PC-3 (cell line): ENCODE data around the gene CREM. TPM values are rescaled to one million over a fixed set of nuclear protein-coding genes. Genes with fewer than 3 reads are reported as not detected.

Experiments
- ATAC-seq: fragments of 200-7000 bp; cut with Tn5 transposase; 2 replicates; pipeline ENCODE4 v1.9.1; 2020; ENCODE audit warnings: mild to moderate bottlenecking, moderate library complexity
- BruUV-seq: library from RNA; stranded (reverse); fragments of 400-500 nt; replicated peaks from 2 replicates; lab custom pipeline; 2021; lab: Mats Ljungman, UMichigan
- CTCF ChIA-PET: fragments of 300-600 bp; sonication (Branson Sonifier 250); formaldehyde crosslinking; loops from one replicate; lab custom pipeline; 2022; ENCODE audit warnings: antibody characterized with exemption; lab: Charles Lee
- POLR2A ChIA-PET: fragments of 300-600 bp; sonication (Branson Sonifier 250); formaldehyde crosslinking; loops from one replicate; lab custom pipeline; 2022; ENCODE audit warnings: antibody characterized with exemption; ENCODE audit not compliant: unreplicated experiment; lab: Charles Lee
- DNase-seq: peaks from one replicate; pipeline ENCODE4 v3.0.0-alpha.2; 2015
- H2AFZ ChIP-seq: fragments of 300-600 bp; sonication (generic); 2 replicates; pipeline ENCODE4 v1.6.0; 2016; ENCODE audit warnings: antibody characterized with exemption, low read length
- H3F3A ChIP-seq: fragments of 300-600 bp; sonication (generic); one replicate; pipeline ENCODE4 v1.6.0; 2017; ENCODE audit warnings: antibody characterized with exemption, low read length, control low read depth, mild to moderate bottlenecking; ENCODE audit not compliant: unreplicated experiment
- H3K27ac ChIP-seq: fragments of 300-600 bp; sonication (generic); 2 replicates; pipeline ENCODE4 v1.5.1; 2016; ENCODE audit warnings: mild to moderate bottlenecking, low read length
- H3K27me3 ChIP-seq: fragments of 300-600 bp; sonication (generic); 2 replicates; pipeline ENCODE4 v1.6.1; 2016; ENCODE audit warnings: low read length, mixed read lengths
- H3K36me3 ChIP-seq: fragments of 300-600 bp; sonication (generic); 2 replicates; pipeline ENCODE4 v1.6.1; 2016; ENCODE audit warnings: low read depth, mixed run types, low read length, mixed read lengths
- H3K4me1 ChIP-seq: fragments of 300-600 bp; sonication (generic); 2 replicates; pipeline ENCODE4 v1.5.1; 2016; ENCODE audit warnings: low read length; ENCODE audit not compliant: insufficient read depth
- H3K4me2 ChIP-seq: fragments of 300-600 bp; sonication (generic); 2 replicates; pipeline ENCODE4 v1.6.0; 2016; ENCODE audit warnings: low read length
- H3K4me3 ChIP-seq: fragments of 300-600 bp; sonication (generic); 2 replicates; pipeline ENCODE4 v1.5.1; 2016; ENCODE audit warnings: mild to moderate bottlenecking, low read length, mixed read lengths
- H3K79me2 ChIP-seq: fragments of 300-600 bp; sonication (generic); 2 replicates; pipeline ENCODE4 v1.6.1; 2017; ENCODE audit warnings: low read length, mixed read lengths
- H3K9ac ChIP-seq: fragments of 300-600 bp; sonication (generic); 2 replicates; pipeline ENCODE4 v1.6.0; 2016; ENCODE audit warnings: mild to moderate bottlenecking, low read length
- H3K9me2 ChIP-seq: fragments of 300-600 bp; sonication (generic); replicated peaks from 2 replicates; pipeline ENCODE4 v1.6.1; 2016; ENCODE audit warnings: mixed run types, low read length, mixed read lengths
- H3K9me3 ChIP-seq: fragments of 300-600 bp; sonication (generic); 2 replicates; pipeline ENCODE4 v1.6.1; 2016; ENCODE audit warnings: low read length, mixed read lengths
- H4K20me1 ChIP-seq: fragments of 300-600 bp; sonication (generic); 2 replicates; pipeline ENCODE4 v1.6.1; 2016; ENCODE audit warnings: low read length, mixed read lengths
- EZH2 ChIP-seq: fragments of 300-600 bp; sonication (generic); IDR thresholded peaks from one replicate; pipeline ENCODE4 v1.6.1; 2017; ENCODE audit warnings: antibody characterized with exemption, mild to moderate bottlenecking, low read length; ENCODE audit not compliant: unreplicated experiment
- EZH2phosphoT487 ChIP-seq: fragments of 300-600 bp; sonication (generic); IDR thresholded peaks from 2 replicates; pipeline ENCODE4 v1.6.1; 2018; ENCODE audit warnings: mild to moderate bottlenecking, antibody characterized with exemption, low read length, borderline replicate concordance
- intact Hi-C: fragments of 100-400 bp; cut with micrococcal nuclease; formaldehyde crosslinking; loops from 2 replicates; pipeline ENCODE4 v1.9.0; 2023
- total RNA-seq: library from RNA; depleted of rRNA; stranded (reverse); fragments of >200 nt; gene quantifications from 2 replicates; pipeline ENCODE4 v1.2.3, GENCODE V29; 2014
- TF ChIP-seq, protein P1 (sequence below): fragments of 300-600 bp; sonication (generic); conservative IDR thresholded peaks from 2 replicates; pipeline ENCODE4 v1.5.1; 2017; ENCODE audit warnings: antibody characterized with exemption, low read depth, mild to moderate bottlenecking, low read length

The CREM gene
- total RNA-seq, 1 experiment from 2014 or later, result 195 TPM

- CTCF ChIA-PET, result interaction anchor here (2.9 kb wide), 1 partner anchor 11 kb away, joined by 11 read pairs; no protein-coding TSS in a partner anchor
Measured at GRCh38 chr10:35184527-35185171, 58.0 kb downstream of the CREM start.

DNA sequence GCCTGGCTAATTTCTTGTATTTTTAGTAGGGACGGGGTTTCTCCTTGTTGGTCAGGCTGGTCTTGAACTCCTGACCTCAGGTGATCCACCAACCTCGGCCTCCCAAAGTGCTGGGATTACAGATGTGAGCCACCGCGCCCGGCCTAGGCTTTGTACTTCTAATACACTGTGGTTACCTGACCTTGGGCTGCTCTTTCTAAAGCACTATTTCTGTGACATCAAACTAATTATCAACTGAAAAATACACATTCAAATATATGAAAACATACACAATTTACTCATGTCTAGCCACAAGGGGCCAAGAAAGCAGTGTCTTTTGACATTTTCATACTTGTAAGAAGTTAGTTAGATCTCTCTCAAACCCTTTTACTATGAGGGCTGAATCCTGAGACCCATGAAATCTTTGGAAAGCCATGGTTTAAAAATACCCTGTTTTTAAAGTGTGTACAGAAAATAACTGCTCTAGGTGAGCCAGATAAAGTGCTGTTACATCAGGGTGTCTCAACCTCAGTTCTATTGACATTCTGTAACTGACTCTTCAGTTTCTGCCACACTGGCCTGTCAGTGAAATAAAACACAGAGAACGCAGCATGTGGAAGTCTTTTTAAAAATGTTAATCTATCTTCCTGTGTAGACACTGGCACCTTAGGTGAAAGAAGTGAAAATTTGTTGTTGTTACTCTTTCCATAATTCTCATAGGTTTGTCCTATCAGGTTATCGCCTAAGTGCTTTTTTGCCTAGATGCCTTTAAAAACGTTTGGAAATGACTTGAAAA, 58.8 kb downstream of the CREM start:
- Histone ChIP-seq H3K79me2 (no peaks in the 10 kb centered on the region), H3K9me2 (no peaks in the 10 kb centered on the region), H3K9ac (peak overlapping the region; percentile 5; the same call in 1 of the 2 replicates), H3K36me3 (0 out of 2 replicates have a peak, but pooled peaks cover under 1% of the 10 kb centered on the region), H4K20me1 (no peaks in the 10 kb centered on the region), H3K4me2 (no peak overlapping the region), H3K4me1 (peaks cover 10% of the 10 kb centered on the region), H3K9me3 (no peaks in the 10 kb centered on the region), H3K4me3 (no peak overlapping the region), H2AFZ (no peak overlapping the region), H3K27ac (peak overlapping the region; percentile 55), H3K27me3 (no peaks in the 10 kb centered on the region), H3F3A (peaks cover 5% of the 10 kb centered on the region)
- peak; percentile 67 for DNase-seq
- peak; percentile 66 for ATAC-seq
- intact Hi-C loops, result loop anchor here (5.0 kb wide), 1 partner anchor 1893 kb away; no protein-coding TSS in a partner anchor
- POLR2A ChIA-PET, result interaction anchor here (0.6 kb wide), 1 partner anchor 1992 kb away, joined by 3 read pairs; no protein-coding TSS in a partner anchor
- no TSS peak for BruUV-seq
- CTCF ChIA-PET, result interaction anchor here (1.4 kb wide), 1 partner anchor 1992 kb away, joined by 5 read pairs; no protein-coding TSS in a partner anchor
- TF ChIP-seq EZH2phosphoT487, result no peak
- TF ChIP-seq, protein P1, sequence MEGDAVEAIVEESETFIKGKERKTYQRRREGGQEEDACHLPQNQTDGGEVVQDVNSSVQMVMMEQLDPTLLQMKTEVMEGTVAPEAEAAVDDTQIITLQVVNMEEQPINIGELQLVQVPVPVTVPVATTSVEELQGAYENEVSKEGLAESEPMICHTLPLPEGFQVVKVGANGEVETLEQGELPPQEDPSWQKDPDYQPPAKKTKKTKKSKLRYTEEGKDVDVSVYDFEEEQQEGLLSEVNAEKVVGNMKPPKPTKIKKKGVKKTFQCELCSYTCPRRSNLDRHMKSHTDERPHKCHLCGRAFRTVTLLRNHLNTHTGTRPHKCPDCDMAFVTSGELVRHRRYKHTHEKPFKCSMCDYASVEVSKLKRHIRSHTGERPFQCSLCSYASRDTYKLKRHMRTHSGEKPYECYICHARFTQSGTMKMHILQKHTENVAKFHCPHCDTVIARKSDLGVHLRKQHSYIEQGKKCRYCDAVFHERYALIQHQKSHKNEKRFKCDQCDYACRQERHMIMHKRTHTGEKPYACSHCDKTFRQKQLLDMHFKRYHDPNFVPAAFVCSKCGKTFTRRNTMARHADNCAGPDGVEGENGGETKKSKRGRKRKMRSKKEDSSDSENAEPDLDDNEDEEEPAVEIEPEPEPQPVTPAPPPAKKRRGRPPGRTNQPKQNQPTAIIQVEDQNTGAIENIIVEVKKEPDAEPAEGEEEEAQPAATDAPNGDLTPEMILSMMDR, result no peak
- no peak for TF ChIP-seq EZH2

More at GRCh38 chr10:35184527-35185171, 58.0 kb downstream of the CREM start:
- H4K20me1 ChIP-seq, result no peaks in the 10 kb centered on the region
- no peak overlapping the region for H3K4me3 ChIP-seq
- 0 out of 2 replicates have a peak, but pooled peaks cover 3% of the 10 kb centered on the region for H3K36me3 ChIP-seq
- H3K9me2 ChIP-seq, result no peaks in the 10 kb centered on the region
- ATAC-seq (no peak), DNase-seq (no peak)
- TF ChIP-seq EZH2 (no peak), EZH2phosphoT487 (no peak)
- TF ChIP-seq, protein P1, result no peak
- BruUV-seq, result no TSS peak
- H3K9ac ChIP-seq, result no peak overlapping the region
- intact Hi-C loops, result loop anchor here (5.0 kb wide), 1 partner anchor 1892 kb away; no protein-coding TSS in a partner anchor
- no peaks in the 10 kb centered on the region for H3K9me3 ChIP-seq
- H3K27me3 ChIP-seq, result no peaks in the 10 kb centered on the region
- H3K4me1 ChIP-seq, result peaks cover 10% of the 10 kb centered on the region
- no peak overlapping the region for H3K4me2 ChIP-seq
- H3K27ac ChIP-seq, result no peak overlapping the region
- POLR2A ChIA-PET, result interaction anchor here (0.6 to 1.5 kb wide), 3 partner anchors 11 to 190 kb away, joined by 3 to 7 read pairs (median 3); no protein-coding TSS in a partner anchor
- H3F3A ChIP-seq, result peaks cover 5% of the 10 kb centered on the region
- no peak overlapping the region for H2AFZ ChIP-seq
- no peaks in the 10 kb centered on the region for H3K79me2 ChIP-seq
